Neural progenitor cell (in vitro differentiated cells): ENCODE data around the gene ZFHX3.

Experiments
- EZH2 ChIP-seq: fragments of 200-600 bp; sonication (generic); IDR thresholded peaks from 2 replicates; pipeline ENCODE4 v1.6.1; 2017; ENCODE audit warnings: antibody characterized with exemption, mild to moderate bottlenecking, moderate library complexity
- TF ChIP-seq, protein P1 (sequence below): fragments of 200-600 bp; sonication (generic); IDR thresholded peaks from 2 replicates; pipeline ENCODE4 v1.5.1; 2017; ENCODE audit warnings: antibody characterized with exemption, mild to moderate bottlenecking

DNA sequence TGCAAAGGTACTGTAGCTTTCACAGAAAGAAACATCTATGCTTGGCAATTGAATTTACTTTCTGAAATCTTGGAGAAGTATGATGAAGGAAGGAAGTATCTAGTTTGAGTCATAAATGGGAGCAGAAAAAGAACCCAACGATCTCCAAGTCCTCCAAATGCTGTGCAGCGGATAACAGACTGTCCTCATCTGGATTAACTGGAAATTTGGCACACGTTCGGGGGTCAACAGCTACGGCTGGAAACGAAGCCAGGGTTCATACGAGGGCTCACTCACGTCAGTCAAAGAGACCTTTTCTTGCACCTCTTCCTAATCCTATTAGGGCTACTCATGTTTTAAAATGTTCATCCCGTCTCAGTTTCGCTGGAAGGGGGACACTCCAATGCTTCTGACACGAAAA, 152.0 kb downstream of the ZFHX3 start:
- TF ChIP-seq, protein P1, sequence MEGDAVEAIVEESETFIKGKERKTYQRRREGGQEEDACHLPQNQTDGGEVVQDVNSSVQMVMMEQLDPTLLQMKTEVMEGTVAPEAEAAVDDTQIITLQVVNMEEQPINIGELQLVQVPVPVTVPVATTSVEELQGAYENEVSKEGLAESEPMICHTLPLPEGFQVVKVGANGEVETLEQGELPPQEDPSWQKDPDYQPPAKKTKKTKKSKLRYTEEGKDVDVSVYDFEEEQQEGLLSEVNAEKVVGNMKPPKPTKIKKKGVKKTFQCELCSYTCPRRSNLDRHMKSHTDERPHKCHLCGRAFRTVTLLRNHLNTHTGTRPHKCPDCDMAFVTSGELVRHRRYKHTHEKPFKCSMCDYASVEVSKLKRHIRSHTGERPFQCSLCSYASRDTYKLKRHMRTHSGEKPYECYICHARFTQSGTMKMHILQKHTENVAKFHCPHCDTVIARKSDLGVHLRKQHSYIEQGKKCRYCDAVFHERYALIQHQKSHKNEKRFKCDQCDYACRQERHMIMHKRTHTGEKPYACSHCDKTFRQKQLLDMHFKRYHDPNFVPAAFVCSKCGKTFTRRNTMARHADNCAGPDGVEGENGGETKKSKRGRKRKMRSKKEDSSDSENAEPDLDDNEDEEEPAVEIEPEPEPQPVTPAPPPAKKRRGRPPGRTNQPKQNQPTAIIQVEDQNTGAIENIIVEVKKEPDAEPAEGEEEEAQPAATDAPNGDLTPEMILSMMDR, result no peak
- no peak for TF ChIP-seq EZH2
